ENCODE measurements around the gene GLRX3.

DNA sequence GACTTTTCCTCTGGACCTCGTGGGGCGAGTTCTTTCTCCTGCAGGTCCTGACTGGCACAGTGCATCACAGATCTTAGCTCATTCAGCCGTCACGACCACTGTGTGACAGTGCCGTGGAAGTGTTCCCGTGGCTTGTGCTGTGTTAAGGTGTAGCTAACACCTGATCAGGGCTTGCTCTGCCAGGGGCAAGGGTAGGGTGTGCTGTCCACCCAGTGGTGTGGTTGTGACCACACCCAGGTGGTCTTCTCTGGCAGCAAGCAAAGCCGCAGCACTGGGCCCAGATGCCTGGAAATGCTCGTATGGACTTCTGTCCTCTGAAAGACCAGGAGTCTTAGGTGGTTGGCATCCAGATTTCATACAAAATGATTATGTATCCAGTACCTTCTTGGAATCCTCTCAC is 86.2 kb downstream of the GLRX3 start:
- TF ChIP-seq, protein P1, sequence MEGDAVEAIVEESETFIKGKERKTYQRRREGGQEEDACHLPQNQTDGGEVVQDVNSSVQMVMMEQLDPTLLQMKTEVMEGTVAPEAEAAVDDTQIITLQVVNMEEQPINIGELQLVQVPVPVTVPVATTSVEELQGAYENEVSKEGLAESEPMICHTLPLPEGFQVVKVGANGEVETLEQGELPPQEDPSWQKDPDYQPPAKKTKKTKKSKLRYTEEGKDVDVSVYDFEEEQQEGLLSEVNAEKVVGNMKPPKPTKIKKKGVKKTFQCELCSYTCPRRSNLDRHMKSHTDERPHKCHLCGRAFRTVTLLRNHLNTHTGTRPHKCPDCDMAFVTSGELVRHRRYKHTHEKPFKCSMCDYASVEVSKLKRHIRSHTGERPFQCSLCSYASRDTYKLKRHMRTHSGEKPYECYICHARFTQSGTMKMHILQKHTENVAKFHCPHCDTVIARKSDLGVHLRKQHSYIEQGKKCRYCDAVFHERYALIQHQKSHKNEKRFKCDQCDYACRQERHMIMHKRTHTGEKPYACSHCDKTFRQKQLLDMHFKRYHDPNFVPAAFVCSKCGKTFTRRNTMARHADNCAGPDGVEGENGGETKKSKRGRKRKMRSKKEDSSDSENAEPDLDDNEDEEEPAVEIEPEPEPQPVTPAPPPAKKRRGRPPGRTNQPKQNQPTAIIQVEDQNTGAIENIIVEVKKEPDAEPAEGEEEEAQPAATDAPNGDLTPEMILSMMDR (IDR thresholded peaks at IDR 0.05), result no peak
- TF ChIP-seq POLR2A (IDR thresholded peaks at IDR 0.05), result no peak
